Activated T-helper 1 cell treated with anti-CD3 and anti-CD28 coated beads, Interleukin-2, amount 50 U/mL, for 16 hours (primary cell): ENCODE data around the gene CALCOCO2.

ENCODE experiments used
- DNase-seq, 2 donors: peaks; one replicate each; pipeline ENCODE4 v3.0.0-alpha.2; 2020; ENCODE audit warnings: low read depth in 1 of 2, low spot score in 1 of 2

CALCOCO2 gene

GRCh38 chr17:48912476-48912875 is 81.6 kb downstream of the CALCOCO2 start:
- DNase-seq, result no peak
